Tibial artery (tissue), 4 donors: ENCODE data around the gene ATXN10.

Experiments used
- DNase-seq, 2 donors: peaks; one replicate each; pipeline ENCODE4 v3.0.0-alpha.2; 2019
- H3K27ac ChIP-seq, 2 donors: fragments of 200-600 bp; sonication (generic) in 1 of 2; 1 replicate in 1 of 2; 2 replicates in 1 of 2; pipeline ENCODE4 v1.5.1; 2018 to 2019; ENCODE audit warnings: mild to moderate bottlenecking in 1 of 2
- H3K27me3 ChIP-seq, 2 donors: fragments of 200-600 bp; sonication (generic) in 1 of 2; one replicate each; pipeline versions ENCODE4 v1.5.1 to v1.6.0; 2016 to 2019
- H3K36me3 ChIP-seq, 3 donors: fragments of 200-600 bp; sonication (generic) in 2 of 3; one replicate each; pipeline ENCODE4 v1.5.1; 2016 to 2019; ENCODE audit warnings: mild to moderate bottlenecking in 2 of 3
- H3K4me1 ChIP-seq, 4 donors: fragments of 200-600 bp; sonication (generic) in 2 of 4; 1 replicate in 3 of 4; 2 replicates in 1 of 4; pipeline ENCODE4 v1.5.1; 2016 to 2019
- H3K4me3 ChIP-seq, 2 donors: fragments of 200-600 bp; sonication (generic) in 1 of 2; 1 replicate in 1 of 2; 2 replicates in 1 of 2; pipeline ENCODE4 v1.5.1; 2018 to 2019; ENCODE audit warnings: mild to moderate bottlenecking in 2 of 2
- H3K9me3 ChIP-seq, 3 donors: fragments of 200-600 bp; sonication (generic) in 1 of 3; one replicate each; pipeline ENCODE4 v1.5.1; 2016 to 2019
- intact Hi-C: fragments of 100-400 bp; cut with DNase I; formaldehyde crosslinking; loops from one replicate; pipeline ENCODE4 v1.15.0; 2023; ENCODE audit warnings: low total_unique reads
- TF ChIP-seq, protein P1 (sequence below), 2 experiments: fragments of 200-600 bp in 1 of 2; fragments of 450-650 bp in 1 of 2; IDR thresholded peaks; one replicate each; pipeline ENCODE4 v1.5.1; 2017 to 2019; ENCODE audit warnings: antibody characterized with exemption in 2 of 2, mild to moderate bottlenecking in 1 of 2, moderate library complexity in 1 of 2

The ATXN10 gene

DNA sequence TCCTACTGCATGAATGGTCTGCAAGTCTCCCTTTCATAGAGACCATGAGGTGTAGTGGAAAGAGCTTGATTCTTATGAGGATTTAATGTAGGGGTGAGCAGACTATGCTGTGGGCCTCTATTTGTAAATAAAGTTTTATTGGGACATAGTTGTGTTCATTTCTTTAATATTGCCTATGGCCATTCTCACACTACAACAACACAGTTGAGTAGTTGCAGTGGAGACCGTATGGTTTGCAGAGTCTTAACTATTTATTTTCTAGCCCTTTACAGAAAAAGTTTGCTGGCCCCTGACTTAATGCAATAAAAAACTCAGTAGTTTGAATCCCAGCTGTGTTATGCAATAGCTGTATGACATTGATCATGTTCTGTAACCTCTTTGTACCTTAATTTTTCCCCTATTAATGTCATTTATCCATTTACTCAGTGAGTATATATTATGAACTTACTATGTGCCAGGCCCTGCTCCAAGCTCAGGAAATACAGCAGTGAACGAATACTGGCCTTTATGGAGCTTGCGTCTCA, 106.3 kb downstream of the ATXN10 start:
- TF ChIP-seq, protein P1, sequence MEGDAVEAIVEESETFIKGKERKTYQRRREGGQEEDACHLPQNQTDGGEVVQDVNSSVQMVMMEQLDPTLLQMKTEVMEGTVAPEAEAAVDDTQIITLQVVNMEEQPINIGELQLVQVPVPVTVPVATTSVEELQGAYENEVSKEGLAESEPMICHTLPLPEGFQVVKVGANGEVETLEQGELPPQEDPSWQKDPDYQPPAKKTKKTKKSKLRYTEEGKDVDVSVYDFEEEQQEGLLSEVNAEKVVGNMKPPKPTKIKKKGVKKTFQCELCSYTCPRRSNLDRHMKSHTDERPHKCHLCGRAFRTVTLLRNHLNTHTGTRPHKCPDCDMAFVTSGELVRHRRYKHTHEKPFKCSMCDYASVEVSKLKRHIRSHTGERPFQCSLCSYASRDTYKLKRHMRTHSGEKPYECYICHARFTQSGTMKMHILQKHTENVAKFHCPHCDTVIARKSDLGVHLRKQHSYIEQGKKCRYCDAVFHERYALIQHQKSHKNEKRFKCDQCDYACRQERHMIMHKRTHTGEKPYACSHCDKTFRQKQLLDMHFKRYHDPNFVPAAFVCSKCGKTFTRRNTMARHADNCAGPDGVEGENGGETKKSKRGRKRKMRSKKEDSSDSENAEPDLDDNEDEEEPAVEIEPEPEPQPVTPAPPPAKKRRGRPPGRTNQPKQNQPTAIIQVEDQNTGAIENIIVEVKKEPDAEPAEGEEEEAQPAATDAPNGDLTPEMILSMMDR (IDR thresholded peaks at IDR 0.05): no peak
- intact Hi-C loops: no loop called here
- H3K4me1 ChIP-seq: no peaks in the 10 kb centered on the region
- no peak overlapping the region for H3K27ac ChIP-seq
- H3K9me3 ChIP-seq: no peaks in the 10 kb centered on the region
- H3K36me3 ChIP-seq: no peaks in the 10 kb centered on the region
- no peak for DNase-seq
- H3K4me3 ChIP-seq: no peak overlapping the region
- H3K27me3 ChIP-seq: no peaks in the 10 kb centered on the region

DNA sequence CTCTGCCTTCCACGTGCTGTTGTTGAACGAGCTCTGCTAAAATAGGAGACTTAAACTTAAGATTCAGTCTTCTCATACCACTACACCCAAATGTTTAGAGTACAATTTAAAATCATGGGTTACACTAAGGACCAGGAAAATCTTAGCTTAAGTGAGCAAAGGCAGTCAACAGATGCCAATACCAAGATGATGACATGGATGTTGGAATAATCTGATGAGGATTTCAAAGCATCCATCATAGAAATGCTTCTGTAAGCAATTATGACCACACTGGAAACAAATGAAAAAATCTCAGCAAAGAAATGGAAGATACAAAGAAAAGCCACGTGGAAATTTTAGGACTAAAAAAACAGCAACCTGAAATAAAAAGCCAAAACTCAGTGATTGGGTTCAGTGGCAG, 109.8 kb downstream of the ATXN10 start:
- no peaks in the 10 kb centered on the region for H3K9me3 ChIP-seq
- DNase-seq: no peak
- TF ChIP-seq, protein P1 (IDR thresholded peaks at IDR 0.05): no peak

DNA sequence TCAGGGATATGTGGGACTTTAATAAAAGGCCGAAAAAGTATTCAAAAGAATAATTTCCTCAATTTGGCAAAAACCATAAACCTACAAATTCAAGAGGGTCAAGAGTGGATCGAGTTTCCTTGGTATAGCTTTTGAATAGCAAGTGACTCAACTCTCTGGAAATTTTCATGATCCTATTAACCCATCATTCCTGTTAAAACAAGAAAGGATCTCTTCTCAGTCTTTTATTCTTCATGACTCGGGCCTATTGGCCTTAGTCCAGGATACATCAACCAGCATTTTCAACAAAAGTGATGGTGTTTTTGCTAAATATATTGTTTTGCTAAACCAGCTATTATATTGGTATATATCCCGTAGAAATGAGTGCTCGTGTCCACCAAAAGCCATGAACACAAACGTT, 110.3 kb downstream of the ATXN10 start:
- Histone ChIP-seq H3K4me3 (no peak overlapping the region), H3K9me3 (no peaks in the 10 kb centered on the region), H3K27me3 (no peaks in the 10 kb centered on the region), H3K4me1 (no peaks in the 10 kb centered on the region), H3K36me3 (no peaks in the 10 kb centered on the region), H3K27ac (no peak overlapping the region)
- DNase-seq: no peak
- TF ChIP-seq, protein P1 (IDR thresholded peaks at IDR 0.05): no peak
- intact Hi-C loops: no loop called here

More for the DNA sequence above, 109.8 kb downstream of the ATXN10 start:
- H3K36me3 ChIP-seq: no peaks in the 10 kb centered on the region
- no peak overlapping the region for H3K4me3 ChIP-seq
- intact Hi-C loops: no loop called here
- H3K27ac ChIP-seq: no peak overlapping the region
- no peaks in the 10 kb centered on the region for H3K27me3 ChIP-seq
- H3K4me1 ChIP-seq: no peaks in the 10 kb centered on the region

DNA sequence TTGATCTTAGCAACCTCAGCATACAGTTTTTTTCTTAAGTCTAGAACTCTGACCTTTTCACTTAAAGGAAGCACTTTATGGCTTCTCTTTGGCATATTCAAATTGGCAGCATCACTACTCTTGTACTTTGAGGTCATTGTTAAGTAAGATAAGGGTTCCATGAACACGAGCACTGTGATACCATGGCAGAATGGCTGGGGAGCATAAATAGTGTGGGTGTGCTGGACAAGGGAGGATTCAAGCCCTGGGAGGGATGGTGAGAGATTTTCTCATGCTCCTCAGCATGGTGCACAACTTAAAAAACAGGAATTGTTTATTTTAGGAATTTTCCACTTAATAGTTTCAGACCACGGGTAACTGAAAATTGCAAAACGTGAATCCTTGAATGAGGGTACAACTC, 111.4 kb downstream of the ATXN10 start:
- no peak overlapping the region for H3K27ac ChIP-seq
- H3K4me1 ChIP-seq: no peaks in the 10 kb centered on the region
- no peaks in the 10 kb centered on the region for H3K36me3 ChIP-seq
- intact Hi-C loops: no loop called here
- H3K4me3 ChIP-seq: no peak overlapping the region
- TF ChIP-seq, protein P1 (IDR thresholded peaks at IDR 0.05): no peak
- H3K9me3 ChIP-seq: no peaks in the 10 kb centered on the region
- H3K27me3 ChIP-seq: no peaks in the 10 kb centered on the region
- DNase-seq: no peak

DNA sequence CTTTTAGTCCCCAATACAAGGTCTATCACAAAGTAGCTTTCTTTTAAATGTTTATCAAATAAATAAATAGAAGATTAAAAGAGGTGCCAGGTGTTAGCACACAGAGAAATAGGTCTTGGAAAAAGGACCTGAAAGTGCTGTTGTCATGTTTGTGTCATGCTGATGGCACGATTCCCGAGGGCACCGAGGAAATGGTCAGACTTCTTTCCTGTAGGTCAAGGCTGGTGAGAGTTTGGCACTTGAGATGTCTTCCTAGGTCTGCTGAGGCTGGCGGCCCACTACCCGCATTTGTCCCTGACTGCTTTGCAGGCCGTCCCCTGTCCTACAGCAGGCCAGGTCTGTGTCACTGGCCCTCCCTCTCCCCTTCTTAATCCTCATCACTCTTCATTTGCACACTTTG, 112.1 kb downstream of the ATXN10 start:
- Histone ChIP-seq H3K36me3 (no peaks in the 10 kb centered on the region), H3K27me3 (no peaks in the 10 kb centered on the region), H3K27ac (no peak overlapping the region), H3K4me3 (no peak overlapping the region), H3K4me1 (no peaks in the 10 kb centered on the region), H3K9me3 (no peaks in the 10 kb centered on the region)
- TF ChIP-seq, protein P1 (IDR thresholded peaks at IDR 0.05): no peak
- intact Hi-C loops: no loop called here
- no peak for DNase-seq
